Adipocyte (in vitro differentiated cells): ENCODE measurements around the gene FAM163B.

Source experiments
- DNase-seq: peaks from one replicate; pipeline ENCODE4 v3.0.0-alpha.2; 2015; ENCODE audit warnings: low read depth
- H3K27me3 ChIP-seq: replicated peaks from 2 replicates; pipeline ENCODE4 v1.7.0; 2013; ENCODE audit warnings: mild to moderate bottlenecking, low read length, moderate library complexity; ENCODE audit not compliant: control insufficient read depth, insufficient read depth
- H3K36me3 ChIP-seq: 2 replicates; pipeline ENCODE4 v1.7.0; 2013; ENCODE audit warnings: low read length, mild to moderate bottlenecking, moderate library complexity; ENCODE audit not compliant: control insufficient read depth, insufficient read depth, severe bottlenecking
- H3K4me1 ChIP-seq: 2 replicates; pipeline ENCODE4 v1.7.0; 2013; ENCODE audit warnings: mild to moderate bottlenecking, low read length, moderate library complexity; ENCODE audit not compliant: control insufficient read depth, insufficient read depth
- H3K4me3 ChIP-seq: 2 replicates; pipeline ENCODE4 v1.7.0; 2013; ENCODE audit warnings: mild to moderate bottlenecking, low read length, moderate library complexity
- H3K9ac ChIP-seq: 2 replicates; pipeline ENCODE4 v1.7.0; 2013; ENCODE audit warnings: mild to moderate bottlenecking, low read length, moderate library complexity
- H3K9me3 ChIP-seq: 2 replicates; pipeline ENCODE4 v1.7.0; 2013; ENCODE audit warnings: mild to moderate bottlenecking, low read length, moderate library complexity; ENCODE audit not compliant: control insufficient read depth

FAM163B gene

DNA sequence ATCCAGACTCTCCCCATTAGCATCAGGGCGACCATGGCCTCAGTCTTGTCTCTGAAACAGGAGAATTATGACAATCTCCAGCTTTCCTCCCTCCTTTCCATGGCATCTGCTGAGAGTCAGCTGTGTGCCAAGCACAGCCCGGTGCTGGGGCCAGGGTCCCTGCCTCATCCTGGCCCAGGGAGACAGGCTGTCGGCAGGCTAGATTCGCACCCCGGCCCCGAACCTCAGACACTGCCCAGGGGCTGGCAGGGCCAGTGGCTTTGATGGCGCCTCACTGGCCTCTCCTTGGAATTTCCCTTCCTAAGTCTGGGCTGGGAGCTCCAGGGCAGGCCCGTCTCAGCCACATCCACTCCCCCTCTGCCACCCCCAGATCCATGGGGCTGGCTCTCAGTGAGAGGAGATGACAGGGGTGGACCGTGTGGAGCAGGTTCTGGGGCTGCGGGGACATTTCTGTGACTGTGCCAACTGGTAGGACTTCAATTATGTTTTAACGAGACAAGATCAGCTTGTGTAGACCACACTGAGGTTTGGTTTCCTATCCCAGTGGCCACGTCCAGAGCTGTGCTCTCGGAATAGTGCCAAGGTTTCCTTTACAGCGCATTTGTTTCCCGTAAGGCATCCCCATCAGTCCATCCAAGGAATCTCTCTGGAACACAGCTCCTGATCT lies 15.5 kb downstream of the FAM163B start:
- Histone ChIP-seq H3K9ac (no peak overlapping the region), H3K36me3 (no peaks in the 10 kb centered on the region), H3K9me3 (peaks cover 29% of the 10 kb centered on the region), H3K27me3 (peaks cover 50% of the 10 kb centered on the region), H3K4me3 (no peak overlapping the region), H3K4me1 (no peaks in the 10 kb centered on the region)
- DNase-seq: no peak

- Histone ChIP-seq H3K36me3 (no peaks in the 10 kb centered on the region), H3K9me3 (peaks cover 20% of the 10 kb centered on the region), H3K4me1 (no peaks in the 10 kb centered on the region), H3K27me3 (peaks cover 55% of the 10 kb centered on the region), H3K4me3 (no peak overlapping the region), H3K9ac (no peak overlapping the region)
- DNase-seq: no peak
Measured at GRCh38 chr9:133592731-133593409, 16.3 kb downstream of the FAM163B start.

GRCh38 chr9:133591985-133592384 lies 17.2 kb downstream of the FAM163B start:
- H3K9me3 ChIP-seq: peaks cover 12% of the 10 kb centered on the region
- H3K4me3 ChIP-seq: no peak overlapping the region
- H3K36me3 ChIP-seq: no peaks in the 10 kb centered on the region
- peaks cover 62% of the 10 kb centered on the region for H3K27me3 ChIP-seq
- H3K9ac ChIP-seq: no peak overlapping the region
- no peaks in the 10 kb centered on the region for H3K4me1 ChIP-seq
- no peak for DNase-seq

GRCh38 chr9:133591116-133591910 lies 17.9 kb downstream of the FAM163B start:
- no peak for DNase-seq
- no peaks in the 10 kb centered on the region for H3K36me3 ChIP-seq
- H3K9me3 ChIP-seq: peaks cover 5% of the 10 kb centered on the region
- H3K27me3 ChIP-seq: peaks cover 68% of the 10 kb centered on the region
- H3K9ac ChIP-seq: no peak overlapping the region
- no peaks in the 10 kb centered on the region for H3K4me1 ChIP-seq
- no peak overlapping the region for H3K4me3 ChIP-seq

GRCh38 chr9:133590231-133590855 lies 18.8 kb downstream of the FAM163B start:
- Histone ChIP-seq H3K9ac (no peak overlapping the region), H3K4me3 (no peak overlapping the region), H3K4me1 (no peaks in the 10 kb centered on the region), H3K36me3 (no peaks in the 10 kb centered on the region), H3K9me3 (peaks cover 4% of the 10 kb centered on the region), H3K27me3 (peaks cover 77% of the 10 kb centered on the region)
- no peak for DNase-seq

DNA sequence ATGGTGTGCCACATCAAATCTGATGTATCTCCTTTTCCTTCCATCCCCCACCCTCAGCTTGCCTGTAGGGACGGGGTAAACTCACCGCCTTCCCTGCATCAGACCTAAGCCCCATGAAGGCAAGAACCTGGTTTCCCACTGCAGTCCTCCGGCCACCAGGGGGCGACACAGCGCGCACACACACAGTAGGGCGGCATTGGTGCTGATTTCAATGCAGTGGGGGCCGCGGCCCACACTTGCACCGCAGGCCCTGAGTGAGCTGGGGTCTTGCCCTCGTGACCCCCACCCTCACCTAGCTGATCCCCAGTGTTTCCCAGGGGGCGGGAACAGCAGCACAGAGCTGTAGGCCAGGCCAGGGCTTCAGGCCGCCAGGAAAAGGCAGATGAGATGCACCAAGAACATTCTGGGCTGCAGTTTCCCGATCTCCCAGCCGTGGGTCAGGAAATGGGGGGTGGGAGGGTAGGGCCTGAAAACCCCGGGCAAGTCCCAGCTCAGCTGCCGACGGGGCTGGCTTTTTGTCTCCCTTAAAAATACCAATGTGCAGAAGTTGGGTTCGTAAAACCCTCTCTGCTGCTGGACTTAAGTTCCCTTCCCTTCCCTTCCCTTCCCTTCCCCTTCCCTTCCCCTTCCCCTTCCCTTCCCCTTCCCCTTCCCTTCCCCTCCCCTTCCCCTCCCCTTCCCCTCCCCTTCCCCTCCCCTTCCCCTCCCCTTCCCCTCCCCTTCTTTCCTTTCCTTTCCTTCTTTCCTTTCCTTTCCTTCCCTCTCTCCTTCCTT lies 19.5 kb downstream of the FAM163B start:
- H3K9ac ChIP-seq: no peak overlapping the region
- peaks cover 72% of the 10 kb centered on the region for H3K27me3 ChIP-seq
- no peak for DNase-seq
- no peaks in the 10 kb centered on the region for H3K9me3 ChIP-seq
- no peaks in the 10 kb centered on the region for H3K36me3 ChIP-seq
- H3K4me3 ChIP-seq: no peak overlapping the region
- no peaks in the 10 kb centered on the region for H3K4me1 ChIP-seq

- DNase-seq: no peak
- Histone ChIP-seq H3K36me3 (no peaks in the 10 kb centered on the region), H3K9me3 (no peaks in the 10 kb centered on the region)
Measured at GRCh38 chr9:133587466-133587865, 21.7 kb downstream of the FAM163B start.

GRCh38 chr9:133587051-133587450 lies 22.1 kb downstream of the FAM163B start:
- Histone ChIP-seq H3K9ac (no peak overlapping the region), H3K4me3 (no peak overlapping the region), H3K4me1 (no peaks in the 10 kb centered on the region), H3K9me3 (no peaks in the 10 kb centered on the region), H3K27me3 (peaks cover 77% of the 10 kb centered on the region), H3K36me3 (no peaks in the 10 kb centered on the region)
- DNase-seq: no peak

More at GRCh38 chr9:133587466-133587865, 21.7 kb downstream of the FAM163B start:
- no peak overlapping the region for H3K9ac ChIP-seq
- H3K27me3 ChIP-seq: peaks cover 77% of the 10 kb centered on the region
- H3K4me3 ChIP-seq: no peak overlapping the region
- no peaks in the 10 kb centered on the region for H3K4me1 ChIP-seq

GRCh38 chr9:133585481-133586351 lies 23.5 kb downstream of the FAM163B start:
- Histone ChIP-seq H3K27me3 (peaks cover 79% of the 10 kb centered on the region), H3K4me3 (no peak overlapping the region), H3K36me3 (no peaks in the 10 kb centered on the region), H3K9ac (no peak overlapping the region), H3K4me1 (no peaks in the 10 kb centered on the region), H3K9me3 (no peaks in the 10 kb centered on the region)
- DNase-seq: peak; percentile 44
